Nephron (organoid): ENCODE results near the gene TUBGCP3.

ENCODE experiments used
- H3K27ac Mint-ChIP-seq, 3 experiments: 2 replicates each; pipeline ENCODE4 v1.8.0; 2020; ENCODE audit warnings: mixed read lengths in 3 of 3, mild to moderate bottlenecking in 2 of 3, moderate library complexity in 1 of 3
- H3K27me3 Mint-ChIP-seq: 2 replicates; pipeline ENCODE4 v1.8.0; 2021; ENCODE audit warnings: low read depth, mild to moderate bottlenecking, moderate library complexity, mixed read lengths
- H3K36me3 Mint-ChIP-seq: 2 replicates; pipeline ENCODE4 v1.8.0; 2020; ENCODE audit warnings: low read depth, mixed read lengths
- H3K4me1 Mint-ChIP-seq: 2 replicates; pipeline ENCODE4 v1.8.0; 2020; ENCODE audit warnings: mixed read lengths
- H3K4me3 Mint-ChIP-seq, 3 experiments: 2 replicates each; pipeline ENCODE4 v1.8.0; 2020; ENCODE audit warnings: mild to moderate bottlenecking in 3 of 3, mixed read lengths in 3 of 3, moderate library complexity in 2 of 3
- H3K9me3 Mint-ChIP-seq: 2 replicates; pipeline ENCODE4 v1.8.0; 2020; ENCODE audit warnings: mixed read lengths
- TF ChIP-seq, protein P1 (sequence below), 3 experiments: fragments of 200-600 bp; sonication (generic); IDR thresholded peaks; one replicate each; pipeline ENCODE4 v1.5.0; 2021; ENCODE audit warnings: antibody characterized with exemption in 3 of 3; ENCODE audit not compliant: unreplicated experiment in 3 of 3

TUBGCP3 gene

DNA sequence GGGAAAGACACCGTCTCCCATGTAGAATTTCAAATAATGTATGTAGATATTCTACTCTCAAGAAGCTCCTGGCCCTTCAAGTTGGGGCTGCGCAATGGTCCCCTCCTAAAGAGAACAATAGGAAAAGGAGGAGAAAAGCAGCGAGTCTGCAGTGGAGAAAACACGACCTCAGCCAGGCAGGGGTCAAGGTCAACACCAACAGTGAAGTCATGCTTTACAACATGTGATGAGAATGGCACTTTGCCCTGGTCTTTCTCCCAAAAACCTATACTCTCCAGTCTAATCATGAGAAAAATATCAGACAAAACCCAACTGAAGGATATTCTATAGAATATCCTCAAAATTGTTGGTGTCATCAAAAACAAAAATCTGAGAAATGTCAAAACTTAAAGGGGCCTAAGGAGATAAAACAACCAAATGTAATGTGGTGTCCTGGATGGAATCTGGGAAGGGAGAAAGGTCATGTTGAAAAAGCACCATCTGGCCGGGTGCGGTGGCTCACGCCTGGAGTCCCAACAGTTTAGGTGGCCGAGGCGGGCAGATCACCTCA is 110.8 kb downstream of the TUBGCP3 start:
- Mint-ChIP-seq H3K27ac (no peak overlapping the region), H3K27me3 (no peaks in the 10 kb centered on the region), H3K4me3 (no peak overlapping the region), H3K36me3 (peaks cover 18% of the 10 kb centered on the region), H3K9me3 (peaks cover 15% of the 10 kb centered on the region), H3K4me1 (no peaks in the 10 kb centered on the region)
- TF ChIP-seq, protein P1, sequence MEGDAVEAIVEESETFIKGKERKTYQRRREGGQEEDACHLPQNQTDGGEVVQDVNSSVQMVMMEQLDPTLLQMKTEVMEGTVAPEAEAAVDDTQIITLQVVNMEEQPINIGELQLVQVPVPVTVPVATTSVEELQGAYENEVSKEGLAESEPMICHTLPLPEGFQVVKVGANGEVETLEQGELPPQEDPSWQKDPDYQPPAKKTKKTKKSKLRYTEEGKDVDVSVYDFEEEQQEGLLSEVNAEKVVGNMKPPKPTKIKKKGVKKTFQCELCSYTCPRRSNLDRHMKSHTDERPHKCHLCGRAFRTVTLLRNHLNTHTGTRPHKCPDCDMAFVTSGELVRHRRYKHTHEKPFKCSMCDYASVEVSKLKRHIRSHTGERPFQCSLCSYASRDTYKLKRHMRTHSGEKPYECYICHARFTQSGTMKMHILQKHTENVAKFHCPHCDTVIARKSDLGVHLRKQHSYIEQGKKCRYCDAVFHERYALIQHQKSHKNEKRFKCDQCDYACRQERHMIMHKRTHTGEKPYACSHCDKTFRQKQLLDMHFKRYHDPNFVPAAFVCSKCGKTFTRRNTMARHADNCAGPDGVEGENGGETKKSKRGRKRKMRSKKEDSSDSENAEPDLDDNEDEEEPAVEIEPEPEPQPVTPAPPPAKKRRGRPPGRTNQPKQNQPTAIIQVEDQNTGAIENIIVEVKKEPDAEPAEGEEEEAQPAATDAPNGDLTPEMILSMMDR (IDR thresholded peaks at IDR 0.05; ENCODE audit: unreplicated experiment in 3 of 3) = no peak

DNA sequence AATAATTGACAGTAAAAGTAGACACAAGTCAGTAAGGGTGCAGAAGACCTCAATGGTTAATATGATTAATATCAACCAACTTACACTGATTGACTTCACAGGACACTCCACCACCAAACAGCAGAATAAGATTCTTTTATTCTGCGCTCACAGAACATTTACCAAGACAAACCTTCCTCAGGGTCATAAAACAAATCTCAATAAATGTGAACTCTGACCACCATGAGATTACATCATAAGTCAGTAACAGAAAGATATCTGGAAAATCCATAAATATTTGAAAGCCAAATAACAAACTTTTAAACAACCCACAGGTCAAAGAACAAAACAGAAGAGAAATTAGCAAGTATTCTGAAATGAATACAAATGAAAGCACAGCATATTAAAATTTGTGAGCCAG is 112.1 kb downstream of the TUBGCP3 start:
- Mint-ChIP-seq H3K27me3 (no peaks in the 10 kb centered on the region), H3K9me3 (peaks cover 18% of the 10 kb centered on the region), H3K4me3 (no peak overlapping the region), H3K4me1 (no peaks in the 10 kb centered on the region), H3K27ac (no peak overlapping the region), H3K36me3 (peaks cover 9% of the 10 kb centered on the region)
- TF ChIP-seq, protein P1 (IDR thresholded peaks at IDR 0.05; ENCODE audit: unreplicated experiment in 3 of 3) = no peak

GRCh38 chr13:112474869-112475268 is 113.1 kb downstream of the TUBGCP3 start:
- no peak overlapping the region for H3K27ac Mint-ChIP-seq
- H3K4me1 Mint-ChIP-seq = no peaks in the 10 kb centered on the region
- TF ChIP-seq, protein P1 (IDR thresholded peaks at IDR 0.05; ENCODE audit: unreplicated experiment in 3 of 3) = no peak
- no peaks in the 10 kb centered on the region for H3K27me3 Mint-ChIP-seq
- H3K36me3 Mint-ChIP-seq = peaks cover 8% of the 10 kb centered on the region
- H3K4me3 Mint-ChIP-seq = no peak overlapping the region
- peaks cover 20% of the 10 kb centered on the region for H3K9me3 Mint-ChIP-seq

DNA sequence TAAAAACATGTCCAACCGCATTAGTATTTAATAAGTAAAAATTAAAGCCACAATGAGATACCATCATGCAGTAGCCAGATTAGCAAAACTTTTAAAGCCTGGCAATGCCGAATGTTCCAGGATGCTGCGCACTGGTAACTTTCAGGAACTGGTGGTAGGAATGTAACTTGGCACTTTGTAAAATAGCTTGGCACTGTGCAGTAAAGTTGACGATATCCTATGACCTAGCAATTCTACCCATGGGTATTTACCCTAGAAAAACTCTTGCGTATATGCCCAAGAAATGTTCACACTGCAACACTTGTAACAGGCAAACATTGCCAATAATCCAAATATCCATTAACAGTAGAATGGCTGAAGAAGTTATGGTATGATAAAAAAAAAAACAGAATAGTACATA is 114.1 kb downstream of the TUBGCP3 start:
- H3K36me3 Mint-ChIP-seq = peaks cover 4% of the 10 kb centered on the region
- H3K4me3 Mint-ChIP-seq = no peak overlapping the region
- TF ChIP-seq, protein P1 (IDR thresholded peaks at IDR 0.05; ENCODE audit: unreplicated experiment in 3 of 3) = no peak
- H3K27ac Mint-ChIP-seq = no peak overlapping the region
- no peaks in the 10 kb centered on the region for H3K4me1 Mint-ChIP-seq
- H3K9me3 Mint-ChIP-seq = peaks cover 16% of the 10 kb centered on the region
- H3K27me3 Mint-ChIP-seq = no peaks in the 10 kb centered on the region

DNA sequence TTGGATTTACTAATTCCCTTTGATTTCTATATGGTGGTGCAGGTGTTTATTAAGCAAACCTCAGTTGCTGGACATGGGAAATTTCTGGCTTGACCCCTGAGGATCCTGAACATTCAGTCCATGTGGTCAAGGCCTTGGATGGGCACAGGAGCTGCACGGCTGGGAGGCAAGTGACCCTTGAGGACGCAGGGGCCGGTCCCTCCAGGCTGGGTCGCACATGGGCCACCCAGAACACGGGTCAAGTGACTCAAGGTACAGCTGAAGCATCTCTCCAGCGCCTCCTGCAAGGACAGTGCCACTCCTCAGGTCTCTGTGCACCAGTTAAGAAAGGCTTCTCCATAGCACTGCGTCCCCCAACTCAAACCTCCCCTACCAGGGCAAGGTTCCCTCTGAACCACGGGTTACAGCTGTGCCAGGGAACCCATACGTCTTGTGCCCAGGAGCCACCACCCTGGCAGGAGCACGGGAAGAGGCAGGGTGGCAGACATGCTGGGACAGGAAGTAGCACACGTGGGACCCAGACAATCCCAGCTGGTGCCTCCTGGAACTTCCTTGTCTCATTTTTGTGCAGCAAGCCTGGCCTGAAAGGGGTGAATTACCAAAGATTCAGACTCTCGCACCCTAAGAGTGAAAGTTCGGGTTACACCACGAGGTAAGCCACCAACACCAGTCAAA is 118.7 kb downstream of the TUBGCP3 start:
- H3K27ac Mint-ChIP-seq = no peak overlapping the region
- no peaks in the 10 kb centered on the region for H3K4me1 Mint-ChIP-seq
- no peak overlapping the region for H3K4me3 Mint-ChIP-seq
- peaks cover 5% of the 10 kb centered on the region for H3K27me3 Mint-ChIP-seq
- H3K36me3 Mint-ChIP-seq = peaks cover 4% of the 10 kb centered on the region
- TF ChIP-seq, protein P1 (IDR thresholded peaks at IDR 0.05; ENCODE audit: unreplicated experiment in 3 of 3) = no peak
- H3K9me3 Mint-ChIP-seq = peaks cover 21% of the 10 kb centered on the region

- Mint-ChIP-seq H3K27me3 (peaks cover 5% of the 10 kb centered on the region), H3K4me1 (no peaks in the 10 kb centered on the region), H3K27ac (no peak overlapping the region), H3K36me3 (peaks cover 4% of the 10 kb centered on the region), H3K9me3 (peaks cover 21% of the 10 kb centered on the region), H3K4me3 (no peak overlapping the region)
- TF ChIP-seq, protein P1 (IDR thresholded peaks at IDR 0.05; ENCODE audit: unreplicated experiment in 3 of 3) = no peak
Measured at GRCh38 chr13:112468069-112468468, 119.9 kb downstream of the TUBGCP3 start.
